ENCODE results near the gene TNNC1. TPM values are rescaled to one million over a fixed set of nuclear protein-coding genes. Genes with fewer than 3 reads are reported as not detected.
A peak's percentile ranks its signal among the peaks of the same experiment; 100 is the strongest.

The TNNC1 gene
- total RNA-seq, 1 experiment from 2014 or later: 26.5 TPM

GRCh38 chr3:52477076-52477795, 23.4 kb upstream of the TNNC1 start:
- Mint-ChIP-seq H3K36me3 (ENCODE audit: insufficient read depth, unreplicated experiment) (peaks cover 25% of the 10 kb centered on the region), H3K27ac (ENCODE audit: unreplicated experiment) (no peak overlapping the region), H3K4me3 (ENCODE audit: low read depth, unreplicated experiment) (no peak overlapping the region), H3K27me3 (ENCODE audit: unreplicated experiment) (no peaks in the 10 kb centered on the region), H3K4me1 (ENCODE audit: low read depth, unreplicated experiment) (no peaks in the 10 kb centered on the region), H3K9me3 (ENCODE audit: low read depth, unreplicated experiment) (no peaks in the 10 kb centered on the region)
- intact Hi-C loops (cut with micrococcal nuclease; ENCODE audit: unreplicated experiment): no loop called here
- no peak for DNase-seq
- CTCF ChIA-PET: interaction anchor here (0.6 kb wide), 1 partner anchor 51 kb away, joined by 4 read pairs; no protein-coding TSS in a partner anchor
- no peak for TF ChIP-seq CTCF (IDR thresholded peaks at IDR 0.05; ENCODE audit: unreplicated experiment)
- BruUV-seq (replicated peaks): no TSS peak

- no peak for DNase-seq
- CTCF ChIA-PET: no interaction called here
- Mint-ChIP-seq H3K27ac (ENCODE audit: unreplicated experiment) (no peak overlapping the region), H3K9me3 (ENCODE audit: low read depth, unreplicated experiment) (no peaks in the 10 kb centered on the region), H3K4me3 (ENCODE audit: low read depth, unreplicated experiment) (no peak overlapping the region), H3K4me1 (ENCODE audit: low read depth, unreplicated experiment) (no peaks in the 10 kb centered on the region), H3K36me3 (ENCODE audit: insufficient read depth, unreplicated experiment) (peaks cover 21% of the 10 kb centered on the region), H3K27me3 (ENCODE audit: unreplicated experiment) (no peaks in the 10 kb centered on the region)
- TF ChIP-seq CTCF (IDR thresholded peaks at IDR 0.05; ENCODE audit: unreplicated experiment): no peak
- intact Hi-C loops (cut with micrococcal nuclease; ENCODE audit: unreplicated experiment): no loop called here
- no TSS peak for BruUV-seq (replicated peaks)
Measured at GRCh38 chr3:52473026-52473425, 19.2 kb upstream of the TNNC1 start.

GRCh38 chr3:52472239-52473000, 18.6 kb upstream of the TNNC1 start:
- Mint-ChIP-seq H3K4me1 (ENCODE audit: low read depth, unreplicated experiment) (no peaks in the 10 kb centered on the region), H3K4me3 (ENCODE audit: low read depth, unreplicated experiment) (no peak overlapping the region), H3K27ac (ENCODE audit: unreplicated experiment) (no peak overlapping the region), H3K9me3 (ENCODE audit: low read depth, unreplicated experiment) (no peaks in the 10 kb centered on the region), H3K36me3 (ENCODE audit: insufficient read depth, unreplicated experiment) (peaks cover 21% of the 10 kb centered on the region), H3K27me3 (ENCODE audit: unreplicated experiment) (no peaks in the 10 kb centered on the region)
- no peak for TF ChIP-seq CTCF (IDR thresholded peaks at IDR 0.05; ENCODE audit: unreplicated experiment)
- CTCF ChIA-PET: no interaction called here
- DNase-seq: no peak
- intact Hi-C loops (cut with micrococcal nuclease; ENCODE audit: unreplicated experiment): no loop called here
- no TSS peak for BruUV-seq (replicated peaks)

GRCh38 chr3:52471371-52472238, 17.8 kb upstream of the TNNC1 start:
- intact Hi-C loops (cut with micrococcal nuclease; ENCODE audit: unreplicated experiment): no loop called here
- no TSS peak for BruUV-seq (replicated peaks)
- TF ChIP-seq CTCF (IDR thresholded peaks at IDR 0.05; ENCODE audit: unreplicated experiment): peak; percentile 60
- no peaks in the 10 kb centered on the region for H3K9me3 Mint-ChIP-seq (ENCODE audit: low read depth, unreplicated experiment)
- no peak overlapping the region for H3K27ac Mint-ChIP-seq (ENCODE audit: unreplicated experiment)
- CTCF ChIA-PET: no interaction called here
- H3K27me3 Mint-ChIP-seq (ENCODE audit: unreplicated experiment): no peaks in the 10 kb centered on the region
- H3K36me3 Mint-ChIP-seq (ENCODE audit: insufficient read depth, unreplicated experiment): peaks cover 21% of the 10 kb centered on the region
- no peak overlapping the region for H3K4me3 Mint-ChIP-seq (ENCODE audit: low read depth, unreplicated experiment)
- no peaks in the 10 kb centered on the region for H3K4me1 Mint-ChIP-seq (ENCODE audit: low read depth, unreplicated experiment)
- peak; percentile 70 for DNase-seq
